Measurements from ENCODE around the gene FAM168A.

DNA sequence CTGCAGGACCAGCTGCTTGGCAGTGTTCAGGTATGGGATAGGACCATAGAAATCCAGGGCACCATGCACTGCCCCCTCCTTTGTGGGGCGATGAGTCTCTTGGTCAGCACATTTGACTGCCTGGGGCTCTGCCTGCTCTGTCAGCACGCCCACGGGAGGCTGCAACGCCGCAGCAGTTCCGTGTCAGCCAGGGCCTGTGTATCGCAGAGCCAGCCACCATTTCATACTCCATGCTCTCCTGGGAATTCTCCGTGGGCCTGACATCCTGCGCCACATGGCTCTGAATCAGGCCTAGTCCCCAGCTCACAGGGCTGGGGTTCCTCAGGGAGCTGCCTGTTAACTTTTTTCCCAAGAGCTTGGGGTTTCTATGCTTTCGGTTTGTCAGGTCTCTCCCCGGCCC, 238.6 kb downstream of the FAM168A start:
- TF ChIP-seq POLR2A (IDR thresholded peaks at IDR 0.05), result no peak
- TF ChIP-seq, protein P1, sequence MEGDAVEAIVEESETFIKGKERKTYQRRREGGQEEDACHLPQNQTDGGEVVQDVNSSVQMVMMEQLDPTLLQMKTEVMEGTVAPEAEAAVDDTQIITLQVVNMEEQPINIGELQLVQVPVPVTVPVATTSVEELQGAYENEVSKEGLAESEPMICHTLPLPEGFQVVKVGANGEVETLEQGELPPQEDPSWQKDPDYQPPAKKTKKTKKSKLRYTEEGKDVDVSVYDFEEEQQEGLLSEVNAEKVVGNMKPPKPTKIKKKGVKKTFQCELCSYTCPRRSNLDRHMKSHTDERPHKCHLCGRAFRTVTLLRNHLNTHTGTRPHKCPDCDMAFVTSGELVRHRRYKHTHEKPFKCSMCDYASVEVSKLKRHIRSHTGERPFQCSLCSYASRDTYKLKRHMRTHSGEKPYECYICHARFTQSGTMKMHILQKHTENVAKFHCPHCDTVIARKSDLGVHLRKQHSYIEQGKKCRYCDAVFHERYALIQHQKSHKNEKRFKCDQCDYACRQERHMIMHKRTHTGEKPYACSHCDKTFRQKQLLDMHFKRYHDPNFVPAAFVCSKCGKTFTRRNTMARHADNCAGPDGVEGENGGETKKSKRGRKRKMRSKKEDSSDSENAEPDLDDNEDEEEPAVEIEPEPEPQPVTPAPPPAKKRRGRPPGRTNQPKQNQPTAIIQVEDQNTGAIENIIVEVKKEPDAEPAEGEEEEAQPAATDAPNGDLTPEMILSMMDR (IDR thresholded peaks at IDR 0.05 in 8 of 11, conservative IDR thresholded peaks at IDR 0.05 in 3 of 11), result no peak
- TF ChIP-seq POLR2AphosphoS5 (IDR thresholded peaks at IDR 0.05), result no peak

Measured in spleen (tissue), 7 donors.